Left lung (tissue), 10 donors: ENCODE data around the gene MTMR4. TPM values are rescaled to one million over a fixed set of nuclear protein-coding genes. Genes with fewer than 3 reads are reported as not detected.

ENCODE experiments used
- ATAC-seq: fragments of 200-7000 bp; cut with Tn5 transposase; one replicate; pipeline ENCODE4 v1.9.1; 2020; ENCODE audit warnings: moderate library complexity
- DNase-seq, 4 donors: peaks; one replicate each; pipeline ENCODE4 v3.0.0-alpha.2; 2013 to 2020
- H3K27ac ChIP-seq, 2 donors: fragments of 200-600 bp; sonication (generic) in 1 of 2; one replicate each; pipeline versions ENCODE4 v1.5.0 to v1.8.0; 2020 to 2021
- H3K27me3 ChIP-seq, 2 donors: fragments of 200-600 bp; sonication (generic) in 1 of 2; one replicate each; pipeline versions ENCODE4 v1.5.0 to v1.8.0; 2020 to 2021
- H3K36me3 ChIP-seq, 2 donors: fragments of 200-600 bp; sonication (generic) in 1 of 2; one replicate each; pipeline versions ENCODE4 v1.5.0 to v1.8.0; 2020 to 2021
- H3K4me1 ChIP-seq, 2 donors: fragments of 200-600 bp; one replicate each; pipeline ENCODE4 v1.8.0; 2021
- H3K4me3 ChIP-seq, 2 donors: fragments of 200-600 bp; sonication (generic) in 1 of 2; one replicate each; pipeline versions ENCODE4 v1.5.0 to v1.8.0; 2020 to 2021; ENCODE audit warnings: mild to moderate bottlenecking in 1 of 2
- H3K9me3 ChIP-seq, 2 donors: fragments of 200-600 bp; sonication (generic) in 1 of 2; one replicate each; pipeline versions ENCODE4 v1.5.0 to v1.8.0; 2020 to 2021
- intact Hi-C, 2 donors: fragments of 100-400 bp; cut with DNase I; formaldehyde crosslinking; loops; one replicate each; pipeline versions ENCODE4 v1.11.2 to v1.14.2; 2022
- polyA plus RNA-seq, 6 donors: library from polyadenylated mRNA; unstranded; fragments of 120-200 nt; gene quantifications; one replicate each; pipeline ENCODE4 v1.2.1, GENCODE V29; 2013; ENCODE audit not compliant: insufficient read length in 6 of 6
- total RNA-seq, 2 donors: library from RNA; stranded (reverse); fragmentation: NEBNext Ultra II Directional; extraction: Animal tissue kit (Norgen Biotek cat#: 25700); gene quantifications; one replicate each; pipeline ENCODE4 v1.2.1, GENCODE V29; 2021
- TF ChIP-seq, protein P1 (sequence below), 2 donors: fragments of 200-600 bp; sonication (generic) in 1 of 2; IDR thresholded peaks; one replicate each; pipeline versions ENCODE4 v1.5.0 to v1.8.0; 2021; ENCODE audit warnings: antibody characterized with exemption in 2 of 2
- donor health status: DM: no; HTN: yes; CAD: no.
- donor health status: DM: no; HTN: no; CAD: no.

The MTMR4 gene
- total and polyA plus RNA-seq, 8 donors, result 33.6 to 54.8 (median 46.7) TPM

DNA sequence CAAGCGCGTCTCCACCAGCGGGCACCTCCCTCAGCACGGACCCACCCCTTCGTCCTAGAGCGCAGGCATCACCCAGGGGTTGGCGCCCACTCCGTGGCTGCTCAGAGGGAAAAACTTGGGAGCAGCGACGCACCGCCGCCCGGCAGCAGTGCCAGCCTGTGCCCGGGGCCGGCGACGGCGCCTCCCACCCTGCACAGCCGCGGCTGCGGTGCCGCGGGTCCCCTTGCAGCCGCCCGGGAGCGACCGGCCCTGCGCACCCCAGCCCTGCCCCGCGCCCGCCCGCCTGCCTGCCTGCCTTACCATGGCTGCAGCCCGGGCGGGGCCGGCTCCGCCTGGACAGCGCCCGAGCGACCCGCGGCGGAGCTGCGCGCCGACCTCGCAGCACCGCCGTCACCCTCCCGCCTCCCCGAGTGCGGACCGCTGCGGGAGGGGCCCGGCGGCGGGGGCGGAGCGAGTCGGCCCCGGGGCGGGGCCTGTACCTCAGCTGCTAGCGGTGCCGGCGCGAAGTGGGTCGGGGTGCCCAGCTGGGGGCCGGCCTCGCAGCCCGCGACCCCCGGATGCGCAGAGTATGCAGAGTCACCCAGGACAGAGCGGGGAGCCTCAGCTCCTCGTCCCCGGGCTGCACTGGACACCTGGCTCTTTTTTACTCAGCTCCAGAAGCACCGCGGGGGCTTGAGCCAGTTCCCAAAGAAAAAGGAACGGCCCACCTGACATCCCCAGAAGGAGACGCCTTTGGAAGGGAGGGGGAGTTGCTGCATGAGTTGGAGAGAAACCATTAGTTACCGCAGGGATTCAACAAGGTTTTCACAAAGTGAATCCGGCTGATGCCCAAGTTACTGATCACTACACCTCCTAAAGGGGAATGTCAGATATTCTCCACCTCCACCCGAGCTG, 17.5 kb upstream of the MTMR4 start:
- ATAC-seq (peak; percentile 93), DNase-seq (peak in 3 of 4 donors; percentile 49 to 94 (median 60))
- Histone ChIP-seq H3K36me3 (no peaks in the 10 kb centered on the region), H3K9me3 (no peaks in the 10 kb centered on the region), H3K4me3 (peak overlapping the region; percentile 27 to 40), H3K27ac (no peak overlapping the region), H3K27me3 (peaks cover 0 to 25% of the 10 kb centered on the region in 2 donors), H3K4me1 (peaks cover 15 to 58% of the 10 kb centered on the region in 2 donors)
- TF ChIP-seq, protein P1, sequence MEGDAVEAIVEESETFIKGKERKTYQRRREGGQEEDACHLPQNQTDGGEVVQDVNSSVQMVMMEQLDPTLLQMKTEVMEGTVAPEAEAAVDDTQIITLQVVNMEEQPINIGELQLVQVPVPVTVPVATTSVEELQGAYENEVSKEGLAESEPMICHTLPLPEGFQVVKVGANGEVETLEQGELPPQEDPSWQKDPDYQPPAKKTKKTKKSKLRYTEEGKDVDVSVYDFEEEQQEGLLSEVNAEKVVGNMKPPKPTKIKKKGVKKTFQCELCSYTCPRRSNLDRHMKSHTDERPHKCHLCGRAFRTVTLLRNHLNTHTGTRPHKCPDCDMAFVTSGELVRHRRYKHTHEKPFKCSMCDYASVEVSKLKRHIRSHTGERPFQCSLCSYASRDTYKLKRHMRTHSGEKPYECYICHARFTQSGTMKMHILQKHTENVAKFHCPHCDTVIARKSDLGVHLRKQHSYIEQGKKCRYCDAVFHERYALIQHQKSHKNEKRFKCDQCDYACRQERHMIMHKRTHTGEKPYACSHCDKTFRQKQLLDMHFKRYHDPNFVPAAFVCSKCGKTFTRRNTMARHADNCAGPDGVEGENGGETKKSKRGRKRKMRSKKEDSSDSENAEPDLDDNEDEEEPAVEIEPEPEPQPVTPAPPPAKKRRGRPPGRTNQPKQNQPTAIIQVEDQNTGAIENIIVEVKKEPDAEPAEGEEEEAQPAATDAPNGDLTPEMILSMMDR (IDR thresholded peaks at IDR 0.05), result no peak
- intact Hi-C loops, result no loop called here

DNA sequence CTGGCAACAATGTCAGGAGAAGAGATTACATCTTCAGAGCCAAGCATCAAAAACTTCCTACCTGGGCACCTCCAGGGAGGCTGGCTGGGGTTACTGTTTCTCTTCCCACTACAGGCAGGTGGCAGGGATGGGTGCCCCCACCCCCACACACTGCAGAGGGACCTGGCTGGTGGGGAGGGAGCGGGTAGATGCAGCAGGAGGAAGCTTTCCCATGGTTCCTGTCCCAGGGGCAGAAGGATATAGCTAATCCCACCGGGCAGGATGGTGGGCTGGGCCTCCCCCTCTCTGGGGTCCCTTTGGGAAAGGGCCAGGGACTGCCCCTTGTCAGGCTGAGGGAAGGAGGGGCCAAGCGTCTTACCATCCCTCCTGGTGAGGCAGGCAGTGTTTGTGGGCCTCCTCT, 16.7 kb upstream of the MTMR4 start:
- DNase-seq (no peak), ATAC-seq (no peak)
- no peaks in the 10 kb centered on the region for H3K9me3 ChIP-seq
- H3K27me3 ChIP-seq, result peaks cover 0 to 25% of the 10 kb centered on the region in 2 donors
- peak overlapping the region; percentile 27 to 40 for H3K4me3 ChIP-seq
- no peak overlapping the region for H3K27ac ChIP-seq
- intact Hi-C loops, result no loop called here
- peaks cover 19 to 63% of the 10 kb centered on the region in 2 donors for H3K4me1 ChIP-seq
- TF ChIP-seq, protein P1 (IDR thresholded peaks at IDR 0.05), result no peak
- H3K36me3 ChIP-seq, result no peaks in the 10 kb centered on the region

DNA sequence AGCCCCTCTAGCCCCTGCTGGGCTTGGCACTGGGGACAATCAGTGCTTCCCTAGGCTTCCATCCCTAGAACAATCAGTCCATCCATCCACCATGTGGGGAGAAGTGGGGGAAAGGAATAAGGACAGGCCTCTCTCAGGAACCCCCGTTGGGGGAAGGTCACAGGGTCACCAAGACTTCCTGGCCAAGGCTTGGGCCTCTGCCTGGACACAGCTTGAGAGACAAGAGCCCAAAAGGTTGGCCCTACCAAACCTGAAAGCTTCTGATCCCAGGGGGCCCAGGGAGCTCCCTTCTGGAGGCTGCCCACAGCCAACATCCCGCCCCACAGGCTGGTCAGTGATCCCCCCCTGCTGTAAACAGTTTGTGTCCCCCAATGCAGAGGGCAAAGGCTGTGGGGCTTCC, 16.2 kb upstream of the MTMR4 start:
- Histone ChIP-seq H3K4me3 (no peak overlapping the region), H3K9me3 (no peaks in the 10 kb centered on the region), H3K36me3 (no peaks in the 10 kb centered on the region), H3K27me3 (peaks cover 0 to 25% of the 10 kb centered on the region in 2 donors), H3K27ac (no peak overlapping the region), H3K4me1 (peaks cover 21 to 60% of the 10 kb centered on the region in 2 donors)
- TF ChIP-seq, protein P1 (IDR thresholded peaks at IDR 0.05), result no peak
- DNase-seq, result no peak
- intact Hi-C loops, result no loop called here
- no peak for ATAC-seq

GRCh38 chr17:58529275-58529674, 14.8 kb upstream of the MTMR4 start:
- Histone ChIP-seq H3K36me3 (no peaks in the 10 kb centered on the region), H3K4me1 (peaks cover 29 to 52% of the 10 kb centered on the region in 2 donors)

DNA sequence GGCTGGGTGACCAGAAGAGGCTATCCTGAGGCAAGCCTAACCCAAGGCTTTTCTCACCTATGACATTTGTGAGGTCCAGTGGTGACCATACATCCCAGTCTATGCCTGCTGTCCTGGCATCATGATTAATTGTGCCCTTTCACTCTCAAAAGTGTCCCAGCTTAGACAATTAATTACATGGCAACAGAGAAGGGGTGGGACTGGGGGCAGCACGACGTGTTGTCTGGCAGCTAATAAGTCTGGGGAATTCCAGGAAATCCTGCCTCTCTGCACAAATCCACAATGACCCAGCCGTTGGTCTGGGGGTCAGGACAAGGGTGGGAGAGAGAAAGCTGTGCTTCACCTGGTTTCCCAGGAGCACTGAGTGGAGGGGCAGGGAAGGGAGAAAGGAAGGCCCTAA, 14.0 kb upstream of the MTMR4 start:
- Histone ChIP-seq H3K9me3 (no peaks in the 10 kb centered on the region), H3K4me3 (no peak overlapping the region), H3K4me1 (peaks cover 29 to 47% of the 10 kb centered on the region in 2 donors), H3K36me3 (no peaks in the 10 kb centered on the region), H3K27ac (peak overlapping the region in 1 of 2 donors; percentile 4), H3K27me3 (peaks cover 0 to 25% of the 10 kb centered on the region in 2 donors)
- DNase-seq (no peak), ATAC-seq (no peak)
- intact Hi-C loops, result no loop called here
- TF ChIP-seq, protein P1 (IDR thresholded peaks at IDR 0.05), result no peak

More at GRCh38 chr17:58529275-58529674, 14.8 kb upstream of the MTMR4 start:
- H3K27me3 ChIP-seq, result peaks cover 0 to 25% of the 10 kb centered on the region in 2 donors
- no peak for ATAC-seq
- H3K27ac ChIP-seq, result no peak overlapping the region
- TF ChIP-seq, protein P1 (IDR thresholded peaks at IDR 0.05), result no peak
- H3K4me3 ChIP-seq, result no peak overlapping the region
- intact Hi-C loops, result no loop called here
- H3K9me3 ChIP-seq, result no peaks in the 10 kb centered on the region
- DNase-seq, result no peak
